HL-60/S4 (cell line): ENCODE data around the gene SCYGR3.
"Not testable (repeated sequence)": the region's sequence is repeated elsewhere in the genome, so short reads cannot be mapped to it uniquely, and the experiment has no call there.

Experiments
- in situ Hi-C: fragments of 300-500 bp; cut with MboI; formaldehyde crosslinking; loops from 2 replicates; pipeline ENCODE4 v1.14.3; 2022; ENCODE audit warnings: low sequenced_read_pairs

The SCYGR3 gene

GRCh38 chr2:227614246-227614645 lies 394 bp downstream of the SCYGR3 start:
- in situ Hi-C loops: no loop called here

GRCh38 chr2:227613272-227613660 lies 1.4 kb downstream of the SCYGR3 start:
- in situ Hi-C loops: no loop called here

GRCh38 chr2:227612546-227613271 lies 1.9 kb downstream of the SCYGR3 start:
- in situ Hi-C loops: no loop called here

GRCh38 chr2:227610123-227610522 lies 4.5 kb downstream of the SCYGR3 start:
- in situ Hi-C loops: no loop called here

GRCh38 chr2:227608561-227609338 lies 5.9 kb downstream of the SCYGR3 start:
- in situ Hi-C loops: no loop called here

GRCh38 chr2:227607941-227608340 lies 6.7 kb downstream of the SCYGR3 start:
- in situ Hi-C loops: no loop called here

GRCh38 chr2:227606476-227606875 lies 8.2 kb downstream of the SCYGR3 start:
- in situ Hi-C loops: no loop called here

GRCh38 chr2:227602358-227602757 lies 12.3 kb downstream of the SCYGR3 start:
- in situ Hi-C loops: no loop called here

GRCh38 chr2:227598835-227599503 lies 15.7 kb downstream of the SCYGR3 start, which contains the start of gene SCYGR2:
TSS of gene SCYGR2 (plus strand) at chr2:227598893. CDS start at chr2:227598893, 0 bp downstream.
- in situ Hi-C loops: not testable (repeated sequence)

- in situ Hi-C loops: no loop called here
These were observed 16.6 kb downstream of the SCYGR3 start for GRCh38 chr2:227597998-227598397.

GRCh38 chr2:227597036-227597435 lies 17.6 kb downstream of the SCYGR3 start:
- in situ Hi-C loops: no loop called here

- in situ Hi-C loops: no loop called here
These were observed 18.8 kb downstream of the SCYGR3 start for GRCh38 chr2:227595797-227596196.

GRCh38 chr2:227592694-227593387 lies 21.8 kb downstream of the SCYGR3 start:
- in situ Hi-C loops: no loop called here

GRCh38 chr2:227582369-227582768 lies 32.3 kb downstream of the SCYGR3 start:
- in situ Hi-C loops: no loop called here

GRCh38 chr2:227579791-227580190 lies 34.8 kb downstream of the SCYGR3 start:
- in situ Hi-C loops: no loop called here

GRCh38 chr2:227578642-227579041 lies 36.0 kb downstream of the SCYGR3 start:
- in situ Hi-C loops: no loop called here

GRCh38 chr2:227577555-227577954 lies 37.1 kb downstream of the SCYGR3 start:
- in situ Hi-C loops: no loop called here

GRCh38 chr2:227576812-227577211 lies 37.8 kb downstream of the SCYGR3 start:
- in situ Hi-C loops: no loop called here

- in situ Hi-C loops: no loop called here
These were observed 38.5 kb downstream of the SCYGR3 start for GRCh38 chr2:227576110-227576509.

GRCh38 chr2:227570615-227571014 lies 44.0 kb downstream of the SCYGR3 start:
- in situ Hi-C loops: no loop called here

- in situ Hi-C loops: no loop called here
These were observed 45.8 kb downstream of the SCYGR3 start for GRCh38 chr2:227568852-227569169.
